Body of pancreas (tissue), 4 donors: ENCODE measurements around the gene RAPGEF4.

Experiments used
- CTCF ChIP-seq, 7 experiments: fragments of 450-650 bp in 4 of 7; fragments of 200-600 bp in 3 of 7; sonication (generic) in 3 of 7; IDR thresholded peaks; one replicate each; pipeline ENCODE4 v1.5.1; 2016 to 2019; ENCODE audit warnings: antibody characterized with exemption in 7 of 7
- POLR2A ChIP-seq, 3 donors: fragments of 450-650 bp; IDR thresholded peaks; one replicate each; pipeline ENCODE4 v1.6.1; 2016; ENCODE audit warnings: antibody characterized with exemption in 3 of 3, mild to moderate bottlenecking in 2 of 3

- TF ChIP-seq CTCF (IDR thresholded peaks at IDR 0.05), result no peak
- TF ChIP-seq POLR2A (IDR thresholded peaks at IDR 0.05), result no peak
Observed at GRCh38 chr2:172775319-172775718, 39.7 kb downstream of the RAPGEF4 start.
